ENCODE results near the gene TGFBR2.

- TF ChIP-seq, protein P1, sequence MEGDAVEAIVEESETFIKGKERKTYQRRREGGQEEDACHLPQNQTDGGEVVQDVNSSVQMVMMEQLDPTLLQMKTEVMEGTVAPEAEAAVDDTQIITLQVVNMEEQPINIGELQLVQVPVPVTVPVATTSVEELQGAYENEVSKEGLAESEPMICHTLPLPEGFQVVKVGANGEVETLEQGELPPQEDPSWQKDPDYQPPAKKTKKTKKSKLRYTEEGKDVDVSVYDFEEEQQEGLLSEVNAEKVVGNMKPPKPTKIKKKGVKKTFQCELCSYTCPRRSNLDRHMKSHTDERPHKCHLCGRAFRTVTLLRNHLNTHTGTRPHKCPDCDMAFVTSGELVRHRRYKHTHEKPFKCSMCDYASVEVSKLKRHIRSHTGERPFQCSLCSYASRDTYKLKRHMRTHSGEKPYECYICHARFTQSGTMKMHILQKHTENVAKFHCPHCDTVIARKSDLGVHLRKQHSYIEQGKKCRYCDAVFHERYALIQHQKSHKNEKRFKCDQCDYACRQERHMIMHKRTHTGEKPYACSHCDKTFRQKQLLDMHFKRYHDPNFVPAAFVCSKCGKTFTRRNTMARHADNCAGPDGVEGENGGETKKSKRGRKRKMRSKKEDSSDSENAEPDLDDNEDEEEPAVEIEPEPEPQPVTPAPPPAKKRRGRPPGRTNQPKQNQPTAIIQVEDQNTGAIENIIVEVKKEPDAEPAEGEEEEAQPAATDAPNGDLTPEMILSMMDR (IDR thresholded peaks at IDR 0.05), result no peak
- TF ChIP-seq POLR2AphosphoS5 (IDR thresholded peaks at IDR 0.05) (no peak), POLR2A (IDR thresholded peaks at IDR 0.05) (no peak)
Measured at GRCh38 chr3:30711151-30711550, 104.8 kb downstream of the TGFBR2 start.

Measured in prostate gland (tissue), 2 donors.